ENCODE measurements around the gene HOXA7.
A peak's percentile ranks its signal among the peaks of the same experiment; 100 is the strongest.

The HOXA7 gene

GRCh38 chr7:27150568-27151340, 5.7 kb downstream of the HOXA7 start:
- H3K4me3 ChIP-seq (ENCODE audit: low read depth, low read length) = peak overlapping the region; percentile 1
- TF ChIP-seq CTCF (IDR thresholded peaks at IDR 0.05; ENCODE audit: low read depth, low read length, missing control alignments) = peak; percentile 84
- DNase-seq (ENCODE audit: low read depth) = no peak

- DNase-seq (ENCODE audit: low read depth) = no peak
- TF ChIP-seq CTCF (IDR thresholded peaks at IDR 0.05; ENCODE audit: low read depth, low read length, missing control alignments) = no peak
- no peak overlapping the region for H3K4me3 ChIP-seq (ENCODE audit: low read depth, low read length)
These were observed 6.5 kb downstream of the HOXA7 start for GRCh38 chr7:27149842-27150567.

GRCh38 chr7:27148756-27149641, 7.5 kb downstream of the HOXA7 start:
- no peak for TF ChIP-seq CTCF (IDR thresholded peaks at IDR 0.05; ENCODE audit: low read depth, low read length, missing control alignments)
- no peak overlapping the region for H3K4me3 ChIP-seq (ENCODE audit: low read depth, low read length)
- no peak for DNase-seq (ENCODE audit: low read depth)

GRCh38 chr7:27148031-27148755, 8.3 kb downstream of the HOXA7 start:
- DNase-seq (ENCODE audit: low read depth) = no peak
- no peak overlapping the region for H3K4me3 ChIP-seq (ENCODE audit: low read depth, low read length)
- no peak for TF ChIP-seq CTCF (IDR thresholded peaks at IDR 0.05; ENCODE audit: low read depth, low read length, missing control alignments)

- no peak within 1 kb of the TSS for H3K4me3 ChIP-seq (ENCODE audit: low read depth, low read length)
- no peak for TF ChIP-seq CTCF (IDR thresholded peaks at IDR 0.05; ENCODE audit: low read depth, low read length, missing control alignments)
- DNase-seq (ENCODE audit: low read depth) = no peak
These were observed 9.1 kb downstream of the HOXA7 start, which contains the start of gene HOXA6 for GRCh38 chr7:27147199-27148030. Gene HOXA6, minus strand, starts transcription at chr7:27147774. Its CDS starts 25 bp downstream, at chr7:27147749.

Measured in GM12864 (cell line).